ENCODE results near the gene TAGLN. TPM values are rescaled to one million over a fixed set of nuclear protein-coding genes. Genes with fewer than 3 reads are reported as not detected.

Gene TAGLN
- total and polyA plus RNA-seq, 9 of the 15 experiments (the other 6 are each of a cell fraction or from before 2014, with no cell fraction given), result 0.21 to 4.9 (median 1.1) TPM

- Histone ChIP-seq H4K20me1 (replicated peaks; ENCODE audit: control insufficient read depth, insufficient read depth, low read length) (no peaks in the 10 kb centered on the region), H3K9me3 (replicated peaks; ENCODE audit: control insufficient read depth, insufficient read depth, low read depth, low read length) (no peaks in the 10 kb centered on the region), H3K27me3 (ENCODE audit: control insufficient read depth in 2 of 2, insufficient read depth in 2 of 2, low read length in 2 of 2) (no peaks in the 10 kb centered on the region), H3K27ac (ENCODE audit: extremely low read depth, low read depth, low read length) (no peak overlapping the region), H3K79me2 (ENCODE audit: control insufficient read depth, insufficient read depth, low read length) (no peaks in the 10 kb centered on the region; the same call in 2 of the 3 replicates), H3K4me1 (replicated peaks in 1 of 2; ENCODE audit: control insufficient read depth in 2 of 2, insufficient read depth in 2 of 2, low read length in 2 of 2) (no peaks in the 10 kb centered on the region), H2AFZ (ENCODE audit: low read depth, low read length) (no peak overlapping the region), H3K9me1 (ENCODE audit: control insufficient read depth, insufficient read depth, low read length) (no peaks in the 10 kb centered on the region), H3K4me3 (no peak overlapping the region), H3K36me3 (ENCODE audit: control insufficient read depth, insufficient read depth, low read length) (peaks cover 17% of the 10 kb centered on the region; the same call in 2 of the 3 replicates), H3K9ac (ENCODE audit: insufficient read depth in 1 of 2, low read depth in 2 of 2, low read length in 2 of 2) (no peak overlapping the region), H3K4me2 (ENCODE audit: insufficient read depth, low read length) (no peak overlapping the region)
- ChIA-PET POLR2A (interaction anchor here (0.6 kb wide), 1 partner anchor 33 kb away, joined by 3 read pairs; no protein-coding TSS in a partner anchor), CTCF (ENCODE audit: low intra/inter-chr PET ratio) (no interaction called here)
- ATAC-seq (no peak), FAIRE-seq (no peak), DNase-seq (ENCODE audit: extremely low read depth in 1 of 4, low spot score in 3 of 4) (no peak)
- no TSS peak for BruUV-seq (replicated peaks)
- intact Hi-C loops (cut with micrococcal nuclease) (no loop called here), in situ Hi-C loops (cut with MboI) (no loop called here)
- WGBS (ENCODE audit: insufficient coverage, low coverage, missing lambda C conversion rate), result 36% methylated on average over 3 of the region's 3 CpGs
- TF ChIP-seq MITF (IDR thresholded peaks at IDR 0.05) (no peak), ZNF639 (CRISPR knock-in tag; conservative IDR thresholded peaks at IDR 0.05 in 1 of 2, IDR thresholded peaks at IDR 0.05 in 1 of 2) (no peak), ZC3H11A (IDR thresholded peaks at IDR 0.05; ENCODE audit: low read depth, low read length) (no peak), BHLHE40 (IDR thresholded peaks at IDR 0.05; ENCODE audit: low read length) (no peak), MAFG (tag; conservative IDR thresholded peaks at IDR 0.05) (no peak), SRSF1 (IDR thresholded peaks at IDR 0.05; ENCODE audit: low read depth, low read length) (no peak), ZNF224 (CRISPR knock-in tag; IDR thresholded peaks at IDR 0.05) (no peak), KLF6 (CRISPR knock-in tag; IDR thresholded peaks at IDR 0.05; ENCODE audit: borderline replicate concordance) (no peak), TAL1 (IDR thresholded peaks at IDR 0.05) (no peak), NFE2L1 (tag; IDR thresholded peaks at IDR 0.05; ENCODE audit: borderline replicate concordance, low read depth) (no peak)
These were observed 56.8 kb downstream of the TAGLN start for GRCh38 chr11:117255966-117256365.

All from K562 (cell line).